ENCODE results near the gene CNTN5. TPM values are rescaled to one million over a fixed set of nuclear protein-coding genes. Genes with fewer than 3 reads are reported as not detected.

CNTN5 gene
- total and polyA plus RNA-seq, 2 donors (not counting 1 experiment from before 2014, with no cell fraction given): not detected

- intact Hi-C loops (cut with micrococcal nuclease): no loop called here
Measured at GRCh38 chr11:99192716-99193115, 172.0 kb downstream of the CNTN5 start.

GRCh38 chr11:99197477-99197876 lies 176.7 kb downstream of the CNTN5 start:
- Mint-ChIP-seq H3K4me1 (no peaks in the 10 kb centered on the region), H3K27ac (no peak overlapping the region), H3K4me3 (no peak overlapping the region), H3K9me3 (ENCODE audit: insufficient read depth) (peaks cover 7% of the 10 kb centered on the region), H3K27me3 (no peaks in the 10 kb centered on the region)
- H3K9me3 ChIP-seq (ENCODE audit: control extremely low read depth in 1 of 3, control insufficient read depth in 2 of 3, insufficient read depth in 1 of 3, low read length in 2 of 3): no peaks in the 10 kb centered on the region
- ATAC-seq (ENCODE audit: low read depth): no peak
- no peak for TF ChIP-seq EZH2 (IDR thresholded peaks at IDR 0.05; ENCODE audit: borderline replicate concordance, insufficient read depth, low read depth, low read length, poor library complexity, severe bottlenecking)
- no peak for TF ChIP-seq CTCF (IDR thresholded peaks at IDR 0.05)
- no peaks in the 10 kb centered on the region for H3K79me2 ChIP-seq (ENCODE audit: control insufficient read depth, insufficient read depth, low read length)
- H3K27ac ChIP-seq (ENCODE audit: low read length in 2 of 2): no peak overlapping the region
- H3K9ac ChIP-seq (ENCODE audit: low read length): no peak overlapping the region
- H3K4me1 ChIP-seq (ENCODE audit: control insufficient read depth in 2 of 2, insufficient read depth in 2 of 2, low read length in 2 of 2): no peaks in the 10 kb centered on the region
- no peaks in the 10 kb centered on the region for H3K27me3 ChIP-seq (replicated peaks in 1 of 4; ENCODE audit: control extremely low read depth in 1 of 4, control insufficient read depth in 3 of 4, insufficient read depth in 4 of 4, low read length in 3 of 4)
- WGBS (ENCODE audit: insufficient coverage): no CpG with 5 or more reads among the region's 1 CpG
- H2AFZ ChIP-seq (ENCODE audit: insufficient read depth, low read depth, low read length, poor library complexity, severe bottlenecking): no peak overlapping the region
- CTCF ChIA-PET: no interaction called here
- no peaks in the 10 kb centered on the region for H4K20me1 ChIP-seq (ENCODE audit: control insufficient read depth, insufficient read depth, low read length, poor library complexity, severe bottlenecking)
- no peak overlapping the region for H3K4me3 ChIP-seq (ENCODE audit: control extremely low read depth in 1 of 5, extremely low read depth in 1 of 5, insufficient read depth in 1 of 5, low read depth in 2 of 5, low read length in 4 of 5)
- H3K4me2 ChIP-seq (replicated peaks; ENCODE audit: low read depth, low read length, poor library complexity, severe bottlenecking): no peak overlapping the region
- intact Hi-C loops (cut with micrococcal nuclease): no loop called here
- no peaks in the 10 kb centered on the region for H3K36me3 ChIP-seq (replicated peaks in 1 of 2; ENCODE audit: control extremely low read depth in 1 of 2, control insufficient read depth in 1 of 2, extremely low read depth in 1 of 2, insufficient read depth in 2 of 2, low read length in 1 of 2)
- no peak for DNase-seq
- POLR2A ChIA-PET: no interaction called here

More at GRCh38 chr11:99192716-99193115, 172.0 kb downstream of the CNTN5 start:
- no peaks in the 10 kb centered on the region for H3K9me3 ChIP-seq (ENCODE audit: control extremely low read depth in 1 of 3, control insufficient read depth in 2 of 3, insufficient read depth in 1 of 3, low read length in 2 of 3)
- no peaks in the 10 kb centered on the region for H3K27me3 ChIP-seq (replicated peaks in 1 of 4; ENCODE audit: control extremely low read depth in 1 of 4, control insufficient read depth in 3 of 4, insufficient read depth in 4 of 4, low read length in 3 of 4)
- H3K4me3 ChIP-seq (ENCODE audit: control extremely low read depth in 1 of 5, extremely low read depth in 1 of 5, insufficient read depth in 1 of 5, low read depth in 2 of 5, low read length in 4 of 5): no peak overlapping the region
- CTCF ChIA-PET: no interaction called here
- H3K9ac ChIP-seq (ENCODE audit: low read length): no peak overlapping the region
- no peaks in the 10 kb centered on the region for H4K20me1 ChIP-seq (ENCODE audit: control insufficient read depth, insufficient read depth, low read length, poor library complexity, severe bottlenecking)
- Mint-ChIP-seq H3K27me3 (no peaks in the 10 kb centered on the region), H3K4me1 (no peaks in the 10 kb centered on the region), H3K27ac (no peak overlapping the region), H3K9me3 (ENCODE audit: insufficient read depth) (no peaks in the 10 kb centered on the region), H3K4me3 (no peak overlapping the region)
- H3K79me2 ChIP-seq (ENCODE audit: control insufficient read depth, insufficient read depth, low read length): no peaks in the 10 kb centered on the region
- no peaks in the 10 kb centered on the region for H3K36me3 ChIP-seq (replicated peaks in 1 of 2; ENCODE audit: control extremely low read depth in 1 of 2, control insufficient read depth in 1 of 2, extremely low read depth in 1 of 2, insufficient read depth in 2 of 2, low read length in 1 of 2)
- ATAC-seq (ENCODE audit: low read depth) (no peak), DNase-seq (no peak)
- POLR2A ChIA-PET: no interaction called here
- H3K27ac ChIP-seq (ENCODE audit: low read length in 2 of 2): no peak overlapping the region
- no peak overlapping the region for H3K4me2 ChIP-seq (replicated peaks; ENCODE audit: low read depth, low read length, poor library complexity, severe bottlenecking)
- TF ChIP-seq EZH2 (IDR thresholded peaks at IDR 0.05; ENCODE audit: borderline replicate concordance, insufficient read depth, low read depth, low read length, poor library complexity, severe bottlenecking) (no peak), CTCF (IDR thresholded peaks at IDR 0.05) (no peak)
- WGBS (ENCODE audit: insufficient coverage): no CpG with 5 or more reads among the region's 1 CpG
- H3K4me1 ChIP-seq (ENCODE audit: control insufficient read depth in 2 of 2, insufficient read depth in 2 of 2, low read length in 2 of 2): no peaks in the 10 kb centered on the region
- H2AFZ ChIP-seq (ENCODE audit: insufficient read depth, low read depth, low read length, poor library complexity, severe bottlenecking): no peak overlapping the region

Data from B cell (primary cell).